ENCODE results near the gene TMEM165.
"Not testable (repeated sequence)": the region's sequence is repeated elsewhere in the genome, so short reads cannot be mapped to it uniquely, and the experiment has no call there.

The TMEM165 gene

GRCh38 chr4:55395529-55396307, at the start of gene TMEM165:
TSS of gene TMEM165 (plus strand) at chr4:55395957. CDS start at chr4:55396190, 233 bp downstream.
- peak; percentile 47 for DNase-seq (ENCODE audit: low read depth)
- H3K4me3 ChIP-seq (ENCODE audit: low read depth, low read length): peak within 1 kb of the TSS; percentile 73

- DNase-seq (ENCODE audit: low read depth): peak; percentile 31
- peak within 1 kb of the TSS; percentile 66 for H3K4me3 ChIP-seq (ENCODE audit: low read depth, low read length)
These were observed 49.5 kb upstream of the TMEM165 start, which contains the start of gene SRD5A3 for GRCh38 chr4:55345980-55346850. TSS of gene SRD5A3 (plus strand) at chr4:55346242. CDS start at chr4:55346337, 95 bp downstream.

- DNase-seq (ENCODE audit: low read depth): no peak
- H3K4me3 ChIP-seq (ENCODE audit: low read depth, low read length): peak overlapping the region; percentile 66
These were observed 48.9 kb upstream of the TMEM165 start for GRCh38 chr4:55346851-55347255.

GRCh38 chr4:55347610-55348228, 48.0 kb upstream of the TMEM165 start:
- no peak for DNase-seq (ENCODE audit: low read depth)
- no peak overlapping the region for H3K4me3 ChIP-seq (ENCODE audit: low read depth, low read length)

GRCh38 chr4:55348466-55348865, 47.3 kb upstream of the TMEM165 start:
- no peak for DNase-seq (ENCODE audit: low read depth)
- H3K4me3 ChIP-seq (ENCODE audit: low read depth, low read length): no peak overlapping the region

GRCh38 chr4:55350870-55351269, 44.9 kb upstream of the TMEM165 start:
- H3K4me3 ChIP-seq (ENCODE audit: low read depth, low read length); DNase-seq (ENCODE audit: low read depth): not testable (repeated sequence)

- no peak overlapping the region for H3K4me3 ChIP-seq (ENCODE audit: low read depth, low read length)
- DNase-seq (ENCODE audit: low read depth): no peak
These were observed 43.9 kb upstream of the TMEM165 start for GRCh38 chr4:55351824-55352223.

GRCh38 chr4:55352726-55353125, 43.0 kb upstream of the TMEM165 start:
- no peak overlapping the region for H3K4me3 ChIP-seq (ENCODE audit: low read depth, low read length)

GRCh38 chr4:55353228-55353747, 42.5 kb upstream of the TMEM165 start:
- not testable (repeated sequence) for DNase-seq (ENCODE audit: low read depth); H3K4me3 ChIP-seq (ENCODE audit: low read depth, low read length)

More at GRCh38 chr4:55352726-55353125, 43.0 kb upstream of the TMEM165 start:
- DNase-seq (ENCODE audit: low read depth): no peak

GRCh38 chr4:55354648-55355047, 41.1 kb upstream of the TMEM165 start:
- no peak for DNase-seq (ENCODE audit: low read depth)

GRCh38 chr4:55355555-55355954, 40.2 kb upstream of the TMEM165 start:
- DNase-seq (ENCODE audit: low read depth): no peak

More at GRCh38 chr4:55354648-55355047, 41.1 kb upstream of the TMEM165 start:
- H3K4me3 ChIP-seq (ENCODE audit: low read depth, low read length): no peak overlapping the region

GRCh38 chr4:55356991-55357461, 38.7 kb upstream of the TMEM165 start:
- no peak for DNase-seq (ENCODE audit: low read depth)
- no peak overlapping the region for H3K4me3 ChIP-seq (ENCODE audit: low read depth, low read length)

More at GRCh38 chr4:55355555-55355954, 40.2 kb upstream of the TMEM165 start:
- no peak overlapping the region for H3K4me3 ChIP-seq (ENCODE audit: low read depth, low read length)

- no peak overlapping the region for H3K4me3 ChIP-seq (ENCODE audit: low read depth, low read length)
These were observed 37.5 kb upstream of the TMEM165 start for GRCh38 chr4:55358246-55358645.

GRCh38 chr4:55358668-55359067, 37.1 kb upstream of the TMEM165 start:
- peak; percentile 39 for DNase-seq (ENCODE audit: low read depth)
- no peak overlapping the region for H3K4me3 ChIP-seq (ENCODE audit: low read depth, low read length)

More at GRCh38 chr4:55358246-55358645, 37.5 kb upstream of the TMEM165 start:
- DNase-seq (ENCODE audit: low read depth): no peak

- DNase-seq (ENCODE audit: low read depth): no peak
- H3K4me3 ChIP-seq (ENCODE audit: low read depth, low read length): no peak overlapping the region
These were observed 36.3 kb upstream of the TMEM165 start for GRCh38 chr4:55359397-55359916.

GRCh38 chr4:55362938-55363337, 32.8 kb upstream of the TMEM165 start:
- not testable (repeated sequence) for H3K4me3 ChIP-seq (ENCODE audit: low read depth, low read length); DNase-seq (ENCODE audit: low read depth)

- DNase-seq (ENCODE audit: low read depth): no peak
- no peak overlapping the region for H3K4me3 ChIP-seq (ENCODE audit: low read depth, low read length)
These were observed 31.9 kb upstream of the TMEM165 start for GRCh38 chr4:55363691-55364351.

- no peak overlapping the region for H3K4me3 ChIP-seq (ENCODE audit: low read depth, low read length)
- no peak for DNase-seq (ENCODE audit: low read depth)
These were observed 30.9 kb upstream of the TMEM165 start for GRCh38 chr4:55364691-55365344.

Data from skeletal muscle cell (primary cell).